Caco-2 (cell line): ENCODE results near the gene FHIT. TPM values are rescaled to one million over a fixed set of nuclear protein-coding genes. Genes with fewer than 3 reads are reported as not detected.

Experiments
- BruUV-seq: library from RNA; stranded (reverse); fragments of 400-500 nt; replicated peaks from 2 replicates; lab custom pipeline; 2021; lab: Mats Ljungman, UMichigan
- CTCF ChIA-PET: fragments of 300-600 bp; sonication (Branson Sonifier 250); formaldehyde crosslinking; loops from one replicate; lab custom pipeline; 2022; ENCODE audit warnings: antibody characterized with exemption; lab: Charles Lee
- POLR2A ChIA-PET: fragments of 300-600 bp; sonication (Branson Sonifier 250); formaldehyde crosslinking; loops from one replicate; lab custom pipeline; 2022; ENCODE audit warnings: antibody characterized with exemption; lab: Charles Lee
- DNase-seq, 2 experiments: peaks; one replicate each; pipeline versions ENCODE4 v3.0.0 to v3.0.0-alpha.2; 2020 to 2022
- H3K27me3 ChIP-seq: replicated peaks from 2 replicates; pipeline ENCODE4 v1.6.0; 2011; ENCODE audit warnings: low read length; ENCODE audit not compliant: control insufficient read depth, insufficient read depth
- H3K36me3 ChIP-seq: 2 replicates; pipeline ENCODE4 v1.5.1; 2011; ENCODE audit warnings: low read length; ENCODE audit not compliant: control insufficient read depth, insufficient read depth
- H3K4me1 ChIP-seq: fragments of 250-450 bp; sonication (Bioruptor Pico); 2 replicates; pipeline ENCODE4 v1.5.1; 2020; ENCODE audit warnings: mild to moderate bottlenecking
- H3K4me3 ChIP-seq: 2 replicates; pipeline ENCODE4 v1.5.1; 2011; ENCODE audit warnings: low read depth, mild to moderate bottlenecking, control low read depth, low read length
- H3K9me3 ChIP-seq: fragments of 250-450 bp; sonication (Bioruptor Pico); 2 replicates; pipeline ENCODE4 v1.5.1; 2020; ENCODE audit warnings: mild to moderate bottlenecking, moderate library complexity
- H3K27ac Mint-ChIP-seq: one replicate; pipeline ENCODE4 v1.8.0; 2022; ENCODE audit warnings: mixed read lengths; ENCODE audit not compliant: unreplicated experiment
- H3K27me3 Mint-ChIP-seq: one replicate; pipeline ENCODE4 v1.8.0; 2022; ENCODE audit warnings: mixed read lengths; ENCODE audit not compliant: insufficient read depth, unreplicated experiment
- H3K36me3 Mint-ChIP-seq: one replicate; pipeline ENCODE4 v1.8.0; 2022; ENCODE audit warnings: mild to moderate bottlenecking, mixed read lengths; ENCODE audit not compliant: insufficient read depth, unreplicated experiment
- H3K4me1 Mint-ChIP-seq: one replicate; pipeline ENCODE4 v1.8.0; 2022; ENCODE audit warnings: low read depth, mixed read lengths; ENCODE audit not compliant: unreplicated experiment
- H3K4me3 Mint-ChIP-seq: one replicate; pipeline ENCODE4 v1.8.0; 2022; ENCODE audit warnings: mild to moderate bottlenecking, moderate library complexity, mixed read lengths; ENCODE audit not compliant: unreplicated experiment
- H3K9me3 Mint-ChIP-seq: one replicate; pipeline ENCODE4 v1.8.0; 2022; ENCODE audit warnings: mixed read lengths; ENCODE audit not compliant: unreplicated experiment
- intact Hi-C: fragments of 100-400 bp; cut with micrococcal nuclease; formaldehyde crosslinking; loops from one replicate; pipeline ENCODE4 v1.10.0; 2022; ENCODE audit not compliant: unreplicated experiment
- total RNA-seq: library from RNA; stranded (reverse); gene quantifications from 2 replicates; pipeline ENCODE4 v1.2.3, GENCODE V29; 2022
- TF ChIP-seq, protein P1 (sequence below), 2 experiments: fragments of 200-600 bp in 1 of 2; IDR thresholded peaks; 1 replicate in 1 of 2; 2 replicates in 1 of 2; pipeline versions ENCODE4 v1.5.1 to v1.8.0; 2011 to 2022; ENCODE audit warnings: antibody characterized with exemption in 1 of 2, control low read depth in 1 of 2, inconsistent platforms in 1 of 2, low read depth in 1 of 2, low read length in 1 of 2, mild to moderate bottlenecking in 1 of 2, moderate library complexity in 1 of 2; ENCODE audit not compliant: insufficient read depth in 1 of 2, severe bottlenecking in 1 of 2, unreplicated experiment in 1 of 2

The FHIT gene
- total RNA-seq, 1 experiment from 2014 or later = 8.3 TPM

DNA sequence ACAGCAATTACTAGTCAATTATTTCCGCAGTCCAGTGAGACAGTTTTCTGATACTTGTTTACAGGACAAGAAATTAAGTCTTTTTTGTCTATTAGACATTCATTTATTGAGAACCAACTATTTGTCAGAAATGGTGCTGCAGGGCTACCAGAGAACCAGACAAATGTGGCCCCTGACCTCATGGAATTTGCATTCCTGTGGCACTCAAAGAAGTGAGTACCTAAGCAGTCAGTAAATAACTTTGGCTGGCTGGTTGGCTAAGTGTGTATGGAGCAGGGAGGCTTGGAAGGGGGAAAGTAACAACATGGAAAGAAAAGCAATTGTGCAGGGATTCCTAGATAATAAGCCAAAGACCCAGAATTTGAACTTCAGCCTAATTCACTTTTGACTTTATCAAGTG, 1364.5 kb downstream of the FHIT start:
- Mint-ChIP-seq H3K9me3 (no peaks in the 10 kb centered on the region), H3K4me1 (no peaks in the 10 kb centered on the region), H3K4me3 (no peak overlapping the region), H3K36me3 (no peaks in the 10 kb centered on the region), H3K27me3 (peaks cover 5% of the 10 kb centered on the region), H3K27ac (no peak overlapping the region)
- TF ChIP-seq, protein P1, sequence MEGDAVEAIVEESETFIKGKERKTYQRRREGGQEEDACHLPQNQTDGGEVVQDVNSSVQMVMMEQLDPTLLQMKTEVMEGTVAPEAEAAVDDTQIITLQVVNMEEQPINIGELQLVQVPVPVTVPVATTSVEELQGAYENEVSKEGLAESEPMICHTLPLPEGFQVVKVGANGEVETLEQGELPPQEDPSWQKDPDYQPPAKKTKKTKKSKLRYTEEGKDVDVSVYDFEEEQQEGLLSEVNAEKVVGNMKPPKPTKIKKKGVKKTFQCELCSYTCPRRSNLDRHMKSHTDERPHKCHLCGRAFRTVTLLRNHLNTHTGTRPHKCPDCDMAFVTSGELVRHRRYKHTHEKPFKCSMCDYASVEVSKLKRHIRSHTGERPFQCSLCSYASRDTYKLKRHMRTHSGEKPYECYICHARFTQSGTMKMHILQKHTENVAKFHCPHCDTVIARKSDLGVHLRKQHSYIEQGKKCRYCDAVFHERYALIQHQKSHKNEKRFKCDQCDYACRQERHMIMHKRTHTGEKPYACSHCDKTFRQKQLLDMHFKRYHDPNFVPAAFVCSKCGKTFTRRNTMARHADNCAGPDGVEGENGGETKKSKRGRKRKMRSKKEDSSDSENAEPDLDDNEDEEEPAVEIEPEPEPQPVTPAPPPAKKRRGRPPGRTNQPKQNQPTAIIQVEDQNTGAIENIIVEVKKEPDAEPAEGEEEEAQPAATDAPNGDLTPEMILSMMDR (IDR thresholded peaks at IDR 0.05; ENCODE audit: insufficient read depth in 1 of 2, low read depth in 1 of 2, low read length in 1 of 2, severe bottlenecking in 1 of 2, unreplicated experiment in 1 of 2) = no peak
- ChIA-PET CTCF (no interaction called here), POLR2A (no interaction called here)
- no peaks in the 10 kb centered on the region for H3K9me3 ChIP-seq
- intact Hi-C loops = no loop called here
- no peaks in the 10 kb centered on the region for H3K4me1 ChIP-seq
- no peak overlapping the region for H3K4me3 ChIP-seq
- no peaks in the 10 kb centered on the region; the same call in 1 of the 2 replicates for H3K27me3 ChIP-seq
- H3K36me3 ChIP-seq = no peaks in the 10 kb centered on the region
- DNase-seq = no peak
- no TSS peak for BruUV-seq

DNA sequence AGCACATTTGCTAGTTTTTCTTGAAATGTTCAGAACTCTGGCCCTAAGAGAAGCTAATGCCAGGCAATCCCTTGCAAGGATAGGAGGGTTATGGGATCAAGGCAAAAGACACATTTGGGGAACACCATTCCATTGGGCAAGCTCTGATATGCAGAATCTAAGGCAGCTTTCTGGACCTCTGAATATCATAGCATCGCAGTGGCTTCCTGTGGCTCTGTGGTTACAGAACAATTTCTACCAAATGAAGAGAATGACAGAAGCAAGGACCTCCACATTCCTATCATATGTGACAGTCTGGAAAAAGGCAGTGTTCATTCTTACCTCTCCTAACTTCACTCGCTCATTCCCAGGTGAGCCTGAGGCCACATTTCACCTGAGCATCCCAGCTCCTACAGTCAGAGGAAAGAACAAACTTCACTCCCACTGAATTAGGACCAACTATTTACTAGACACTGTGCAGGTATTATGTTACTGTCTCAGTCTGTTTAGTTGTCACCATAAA, 1365.3 kb downstream of the FHIT start:
- Mint-ChIP-seq H3K9me3 (no peaks in the 10 kb centered on the region), H3K27ac (no peak overlapping the region), H3K27me3 (peaks cover 2% of the 10 kb centered on the region), H3K4me3 (no peak overlapping the region), H3K36me3 (no peaks in the 10 kb centered on the region), H3K4me1 (no peaks in the 10 kb centered on the region)
- H3K4me1 ChIP-seq = no peaks in the 10 kb centered on the region
- CTCF ChIA-PET = no interaction called here
- no peaks in the 10 kb centered on the region for H3K36me3 ChIP-seq
- H3K27me3 ChIP-seq = no peaks in the 10 kb centered on the region; the same call in 1 of the 2 replicates
- no TSS peak for BruUV-seq
- intact Hi-C loops = no loop called here
- POLR2A ChIA-PET = no interaction called here
- no peak for DNase-seq
- TF ChIP-seq, protein P1 (IDR thresholded peaks at IDR 0.05; ENCODE audit: insufficient read depth in 1 of 2, low read depth in 1 of 2, low read length in 1 of 2, severe bottlenecking in 1 of 2, unreplicated experiment in 1 of 2) = no peak
- H3K9me3 ChIP-seq = no peaks in the 10 kb centered on the region
- no peak overlapping the region for H3K4me3 ChIP-seq

DNA sequence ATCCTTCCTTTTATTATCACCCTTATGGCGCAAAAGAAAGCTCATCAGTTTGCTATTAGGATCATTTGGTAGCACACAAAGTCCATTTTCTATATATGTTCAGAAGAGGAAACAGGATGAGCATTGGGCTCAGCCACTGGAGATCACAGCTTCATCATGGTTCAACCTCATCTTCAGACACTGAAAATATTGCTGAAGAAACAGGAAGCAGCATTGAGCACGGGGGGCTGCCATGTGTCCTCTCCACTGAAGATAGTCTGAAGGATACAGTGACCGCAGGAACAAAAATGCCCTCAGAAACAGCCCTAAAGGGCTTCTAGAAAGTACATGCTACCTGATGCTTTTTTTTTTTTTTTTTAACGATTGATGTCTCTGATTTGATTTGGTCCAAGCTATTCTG, 1366.2 kb downstream of the FHIT start:
- no peaks in the 10 kb centered on the region for H3K9me3 Mint-ChIP-seq
- Histone ChIP-seq H3K27me3 (no peaks in the 10 kb centered on the region; the same call in 1 of the 2 replicates), H3K4me3 (no peak overlapping the region), H3K4me1 (no peaks in the 10 kb centered on the region), H3K36me3 (no peaks in the 10 kb centered on the region), H3K9me3 (no peaks in the 10 kb centered on the region)
- TF ChIP-seq, protein P1 (IDR thresholded peaks at IDR 0.05; ENCODE audit: insufficient read depth in 1 of 2, low read depth in 1 of 2, low read length in 1 of 2, severe bottlenecking in 1 of 2, unreplicated experiment in 1 of 2) = no peak
- no TSS peak for BruUV-seq
- no peak overlapping the region for H3K27ac Mint-ChIP-seq
- CTCF ChIA-PET = no interaction called here
- peaks cover 4% of the 10 kb centered on the region for H3K27me3 Mint-ChIP-seq
- no peaks in the 10 kb centered on the region for H3K36me3 Mint-ChIP-seq
- no peaks in the 10 kb centered on the region for H3K4me1 Mint-ChIP-seq
- no peak overlapping the region for H3K4me3 Mint-ChIP-seq
- POLR2A ChIA-PET = no interaction called here
- no peak for DNase-seq
- intact Hi-C loops = no loop called here
